ENCODE data around the gene SLC23A2.

SLC23A2 gene

DNA sequence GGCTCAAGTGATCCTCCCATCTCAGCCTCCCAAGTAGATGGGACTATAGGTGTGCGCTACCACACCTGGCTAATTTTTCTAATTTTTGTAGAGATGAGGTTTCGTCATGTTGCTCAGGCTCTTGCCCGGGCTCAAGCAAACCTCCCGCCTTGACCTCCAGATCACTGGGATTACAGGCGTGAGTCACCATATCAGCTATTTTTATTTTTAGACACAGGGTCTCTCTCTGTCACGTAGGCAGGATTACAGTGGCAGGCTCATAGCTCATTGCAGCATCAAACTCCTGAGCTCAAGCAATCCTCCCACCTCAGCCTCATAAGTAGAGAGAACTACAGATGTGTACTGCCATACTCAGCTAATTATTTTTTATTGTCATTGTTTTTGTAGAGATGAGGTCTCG is 41.7 kb downstream of the SLC23A2 start:
- Histone ChIP-seq H3K79me2 (ENCODE audit: low read length) (peaks cover 4% of the 10 kb centered on the region; the same call in 1 of the 2 replicates), H3K4me1 (ENCODE audit: low read length) (peaks cover 32% of the 10 kb centered on the region), H3K9ac (ENCODE audit: low read length) (no peak overlapping the region), H3K36me3 (replicated peaks; ENCODE audit: low read depth, low read length) (no peaks in the 10 kb centered on the region), H3K4me3 (ENCODE audit: low read length) (no peak overlapping the region), H3K27me3 (ENCODE audit: low read depth, low read length) (no peaks in the 10 kb centered on the region), H4K20me1 (ENCODE audit: insufficient read depth, low read length) (no peaks in the 10 kb centered on the region), H3K9me3 (ENCODE audit: insufficient read depth, low read length) (no peaks in the 10 kb centered on the region), H2AFZ (ENCODE audit: low read depth, low read length) (no peak overlapping the region), H3K27ac (ENCODE audit: low read length) (no peak overlapping the region), H3K4me2 (ENCODE audit: low read length) (no peak overlapping the region)
- no peak for TF ChIP-seq EZH2phosphoT487 (IDR thresholded peaks at IDR 0.05; ENCODE audit: low read depth)
- TF ChIP-seq, protein P1, sequence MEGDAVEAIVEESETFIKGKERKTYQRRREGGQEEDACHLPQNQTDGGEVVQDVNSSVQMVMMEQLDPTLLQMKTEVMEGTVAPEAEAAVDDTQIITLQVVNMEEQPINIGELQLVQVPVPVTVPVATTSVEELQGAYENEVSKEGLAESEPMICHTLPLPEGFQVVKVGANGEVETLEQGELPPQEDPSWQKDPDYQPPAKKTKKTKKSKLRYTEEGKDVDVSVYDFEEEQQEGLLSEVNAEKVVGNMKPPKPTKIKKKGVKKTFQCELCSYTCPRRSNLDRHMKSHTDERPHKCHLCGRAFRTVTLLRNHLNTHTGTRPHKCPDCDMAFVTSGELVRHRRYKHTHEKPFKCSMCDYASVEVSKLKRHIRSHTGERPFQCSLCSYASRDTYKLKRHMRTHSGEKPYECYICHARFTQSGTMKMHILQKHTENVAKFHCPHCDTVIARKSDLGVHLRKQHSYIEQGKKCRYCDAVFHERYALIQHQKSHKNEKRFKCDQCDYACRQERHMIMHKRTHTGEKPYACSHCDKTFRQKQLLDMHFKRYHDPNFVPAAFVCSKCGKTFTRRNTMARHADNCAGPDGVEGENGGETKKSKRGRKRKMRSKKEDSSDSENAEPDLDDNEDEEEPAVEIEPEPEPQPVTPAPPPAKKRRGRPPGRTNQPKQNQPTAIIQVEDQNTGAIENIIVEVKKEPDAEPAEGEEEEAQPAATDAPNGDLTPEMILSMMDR (IDR thresholded peaks at IDR 0.05; ENCODE audit: low read depth, low read length): no peak

GRCh38 chr20:4957939-4958362 is 43.4 kb downstream of the SLC23A2 start:
- peak overlapping the region; percentile 91 for H3K4me2 ChIP-seq (ENCODE audit: low read length)
- no peaks in the 10 kb centered on the region for H3K27me3 ChIP-seq (ENCODE audit: low read depth, low read length)
- peak overlapping the region; percentile 49 for H3K4me3 ChIP-seq (ENCODE audit: low read length)
- TF ChIP-seq, protein P1 (IDR thresholded peaks at IDR 0.05; ENCODE audit: low read depth, low read length): no peak
- no peak for TF ChIP-seq EZH2phosphoT487 (IDR thresholded peaks at IDR 0.05; ENCODE audit: low read depth)
- H2AFZ ChIP-seq (ENCODE audit: low read depth, low read length): no peak overlapping the region
- no peaks in the 10 kb centered on the region for H4K20me1 ChIP-seq (ENCODE audit: insufficient read depth, low read length)
- H3K36me3 ChIP-seq (replicated peaks; ENCODE audit: low read depth, low read length): no peaks in the 10 kb centered on the region
- H3K4me1 ChIP-seq (ENCODE audit: low read length): peaks cover 32% of the 10 kb centered on the region
- peak overlapping the region; percentile 59 for H3K27ac ChIP-seq (ENCODE audit: low read length)
- H3K9me3 ChIP-seq (ENCODE audit: insufficient read depth, low read length): no peaks in the 10 kb centered on the region
- H3K79me2 ChIP-seq (ENCODE audit: low read length): peaks cover 4% of the 10 kb centered on the region; the same call in 1 of the 2 replicates
- H3K9ac ChIP-seq (ENCODE audit: low read length): no peak overlapping the region

GRCh38 chr20:4957187-4957586 is 44.1 kb downstream of the SLC23A2 start:
- TF ChIP-seq EZH2phosphoT487 (IDR thresholded peaks at IDR 0.05; ENCODE audit: low read depth): no peak
- TF ChIP-seq, protein P1 (IDR thresholded peaks at IDR 0.05; ENCODE audit: low read depth, low read length): no peak
- H4K20me1 ChIP-seq (ENCODE audit: insufficient read depth, low read length): no peaks in the 10 kb centered on the region
- H3K9ac ChIP-seq (ENCODE audit: low read length): no peak overlapping the region
- no peak overlapping the region for H3K4me2 ChIP-seq (ENCODE audit: low read length)
- no peaks in the 10 kb centered on the region for H3K27me3 ChIP-seq (ENCODE audit: low read depth, low read length)
- H2AFZ ChIP-seq (ENCODE audit: low read depth, low read length): no peak overlapping the region
- H3K79me2 ChIP-seq (ENCODE audit: low read length): peaks cover 4% of the 10 kb centered on the region; the same call in 1 of the 2 replicates
- no peaks in the 10 kb centered on the region for H3K9me3 ChIP-seq (ENCODE audit: insufficient read depth, low read length)
- H3K27ac ChIP-seq (ENCODE audit: low read length): no peak overlapping the region
- no peak overlapping the region for H3K4me3 ChIP-seq (ENCODE audit: low read length)
- H3K36me3 ChIP-seq (replicated peaks; ENCODE audit: low read depth, low read length): peaks cover 4% of the 10 kb centered on the region
- H3K4me1 ChIP-seq (ENCODE audit: low read length): peaks cover 29% of the 10 kb centered on the region

- peaks cover 24% of the 10 kb centered on the region for H3K4me1 ChIP-seq (ENCODE audit: low read length)
- H3K4me3 ChIP-seq (ENCODE audit: low read length): no peak overlapping the region
- H4K20me1 ChIP-seq (ENCODE audit: insufficient read depth, low read length): no peaks in the 10 kb centered on the region
- H2AFZ ChIP-seq (ENCODE audit: low read depth, low read length): no peak overlapping the region
- no peaks in the 10 kb centered on the region for H3K9me3 ChIP-seq (ENCODE audit: insufficient read depth, low read length)
- TF ChIP-seq EZH2phosphoT487 (IDR thresholded peaks at IDR 0.05; ENCODE audit: low read depth): no peak
- TF ChIP-seq, protein P1 (IDR thresholded peaks at IDR 0.05; ENCODE audit: low read depth, low read length): peak; percentile 96
- H3K36me3 ChIP-seq (replicated peaks; ENCODE audit: low read depth, low read length): peaks cover 6% of the 10 kb centered on the region
- no peak overlapping the region for H3K4me2 ChIP-seq (ENCODE audit: low read length)
- peaks cover 4% of the 10 kb centered on the region; the same call in 1 of the 2 replicates for H3K79me2 ChIP-seq (ENCODE audit: low read length)
- no peaks in the 10 kb centered on the region for H3K27me3 ChIP-seq (ENCODE audit: low read depth, low read length)
- no peak overlapping the region for H3K9ac ChIP-seq (ENCODE audit: low read length)
- H3K27ac ChIP-seq (ENCODE audit: low read length): no peak overlapping the region
These were observed 45.0 kb downstream of the SLC23A2 start for GRCh38 chr20:4956200-4956810.
